CD4-positive, alpha-beta memory T cell (primary cell): ENCODE measurements around the gene YIF1A. TPM values are rescaled to one million over a fixed set of nuclear protein-coding genes. Genes with fewer than 3 reads are reported as not detected.
A peak's percentile ranks its signal among the peaks of the same experiment; 100 is the strongest.

ENCODE experiments used
- CTCF ChIA-PET: fragments of 350-600 bp; sonication (Branson Sonifier 250); formaldehyde crosslinking; loops from one replicate; lab custom pipeline; 2021; ENCODE audit warnings: inconsistent platforms; ENCODE audit not compliant: partially characterized antibody; lab: Charles Lee
- POLR2A ChIA-PET: fragments of 350-600 bp; sonication (Branson Sonifier 250); formaldehyde crosslinking; loops from one replicate; lab custom pipeline; 2021; ENCODE audit not compliant: partially characterized antibody; lab: Charles Lee
- DNase-seq, 5 donors: peaks; one replicate each; pipeline versions ENCODE4 v3.0.0 to v3.0.0-alpha.2; 2020 to 2022; ENCODE audit warnings: mixed read lengths in 1 of 5
- H3K27ac ChIP-seq: one replicate; pipeline ENCODE4 v1.7.0; 2013; ENCODE audit warnings: low read depth, low read length
- H3K27me3 ChIP-seq: 2 replicates; pipeline ENCODE4 v1.7.0; 2013; ENCODE audit warnings: mild to moderate bottlenecking, low read length, moderate library complexity; ENCODE audit not compliant: insufficient read depth
- H3K36me3 ChIP-seq: 2 replicates; pipeline ENCODE4 v1.7.0; 2013; ENCODE audit warnings: mild to moderate bottlenecking, low read length, moderate library complexity; ENCODE audit not compliant: insufficient read depth
- H3K4me1 ChIP-seq: 2 replicates; pipeline ENCODE4 v1.7.0; 2013; ENCODE audit warnings: mild to moderate bottlenecking, low read length, moderate library complexity; ENCODE audit not compliant: insufficient read depth
- H3K4me3 ChIP-seq, 2 donors: one replicate each; pipeline ENCODE4 v1.7.0; 2013; ENCODE audit warnings: low read length in 2 of 2, mild to moderate bottlenecking in 1 of 2
- H3K9me3 ChIP-seq, 2 donors: one replicate each; pipeline ENCODE4 v1.7.0; 2013; ENCODE audit warnings: low read length in 2 of 2, control low read depth in 1 of 2; ENCODE audit not compliant: control insufficient read depth in 1 of 2
- H3K27ac Mint-ChIP-seq, 7 donors: one replicate each; pipeline ENCODE4 v1.8.0; 2020 to 2021; ENCODE audit warnings: mixed read lengths in 7 of 7, mild to moderate bottlenecking in 6 of 7, inconsistent platforms in 3 of 7, moderate library complexity in 3 of 7
- H3K27me3 Mint-ChIP-seq, 2 donors: one replicate each; pipeline ENCODE4 v1.8.0; 2020 to 2021; ENCODE audit warnings: mixed read lengths in 2 of 2
- H3K36me3 Mint-ChIP-seq, 2 donors: one replicate each; pipeline ENCODE4 v1.8.0; 2020 to 2021; ENCODE audit warnings: mixed read lengths in 2 of 2, inconsistent platforms in 1 of 2, mild to moderate bottlenecking in 1 of 2
- H3K4me1 Mint-ChIP-seq, 4 donors: one replicate each; pipeline ENCODE4 v1.8.0; 2020 to 2021; ENCODE audit warnings: mixed read lengths in 4 of 4, mild to moderate bottlenecking in 1 of 4
- H3K4me3 Mint-ChIP-seq, 8 donors: one replicate each; pipeline ENCODE4 v1.8.0; 2020 to 2021; ENCODE audit warnings: mixed read lengths in 8 of 8, mild to moderate bottlenecking in 7 of 8, moderate library complexity in 6 of 8, inconsistent platforms in 3 of 8
- H3K9me3 Mint-ChIP-seq, 8 donors: one replicate each; pipeline ENCODE4 v1.8.0; 2020 to 2021; ENCODE audit warnings: mixed read lengths in 8 of 8, mild to moderate bottlenecking in 5 of 8, inconsistent platforms in 3 of 8, moderate library complexity in 1 of 8
- intact Hi-C: fragments of 100-400 bp; cut with micrococcal nuclease; formaldehyde crosslinking; loops from one replicate; pipeline ENCODE4 v1.15.1; 2023
- polyA plus RNA-seq, 2 donors: library from polyadenylated mRNA; unstranded; fragments of 300-500 nt; fragmentation: Illumina TruSeq; gene quantifications; one replicate each; pipeline ENCODE4 v1.2.3, GENCODE V29; 2021
- total RNA-seq, 2 experiments: library from RNA; stranded (reverse); gene quantifications; one replicate each; pipeline ENCODE4 v1.2.3, GENCODE V29; 2021

YIF1A gene
- total and polyA plus RNA-seq, 4 experiments from 2014 or later = 40.4 to 77.5 (median 49.3) TPM

- no peaks in the 10 kb centered on the region for H3K9me3 ChIP-seq
- Mint-ChIP-seq H3K27ac (peak overlapping the region in 1 of 7 donors; percentile 83), H3K36me3 (peaks cover 0 to 1% of the 10 kb centered on the region in 2 donors), H3K4me1 (peaks cover 14 to 49% (median 29%) of the 10 kb centered on the region in 4 donors), H3K9me3 (no peaks in the 10 kb centered on the region), H3K27me3 (peaks cover 10 to 14% of the 10 kb centered on the region in 2 donors), H3K4me3 (peak overlapping the region in 6 of 8 donors; percentile 9 to 94 (median 60))
- ChIA-PET CTCF (interaction anchor here (1.1 to 6.4 kb wide), 3 partner anchors 9 to 69 kb away, joined by 3 to 29 read pairs (median 5); no protein-coding TSS in a partner anchor), POLR2A (interaction anchor here (0.8 to 5.1 kb wide), 7 partner anchors 9 to 552 kb away, joined by 3 to 53 read pairs (median 4); partner anchors contain the start of genes RAB1B and RCE1)
- intact Hi-C loops = no loop called here
- no peak for DNase-seq
- no peak overlapping the region for H3K27ac ChIP-seq
- H3K36me3 ChIP-seq = no peaks in the 10 kb centered on the region
- peaks cover 39% of the 10 kb centered on the region for H3K4me1 ChIP-seq
- H3K27me3 ChIP-seq = no peaks in the 10 kb centered on the region
- no peak overlapping the region for H3K4me3 ChIP-seq
Observed at GRCh38 chr11:66291303-66291705, 2.4 kb upstream of the YIF1A start.

- intact Hi-C loops = no loop called here
- POLR2A ChIA-PET = interaction anchor here (1.1 to 5.1 kb wide), 3 partner anchors 22 to 62 kb away, joined by 3 to 53 read pairs (median 14); partner anchors contain the start of gene B4GAT1
- H3K4me3 ChIP-seq = no peak overlapping the region
- peak overlapping the region; percentile 4 to 96 (median 92) for H3K4me3 Mint-ChIP-seq
- H3K4me1 Mint-ChIP-seq = peaks cover 16 to 49% (median 29%) of the 10 kb centered on the region in 4 donors
- CTCF ChIA-PET = interaction anchor here (6.4 kb wide), 1 partner anchor 21 kb away, joined by 29 read pairs; no protein-coding TSS in a partner anchor
- no peak for DNase-seq
- no peaks in the 10 kb centered on the region for H3K9me3 Mint-ChIP-seq
- no peaks in the 10 kb centered on the region for H3K36me3 ChIP-seq
- no peaks in the 10 kb centered on the region for H3K9me3 ChIP-seq
- H3K27ac Mint-ChIP-seq = peak overlapping the region in 4 of 7 donors; percentile 9 to 96 (median 50)
- peaks cover 39% of the 10 kb centered on the region for H3K4me1 ChIP-seq
- no peaks in the 10 kb centered on the region for H3K27me3 ChIP-seq
- H3K36me3 Mint-ChIP-seq = peaks cover 0 to 1% of the 10 kb centered on the region in 2 donors
- no peak overlapping the region for H3K27ac ChIP-seq
- peaks cover 10 to 14% of the 10 kb centered on the region in 2 donors for H3K27me3 Mint-ChIP-seq
Observed at GRCh38 chr11:66290330-66290621, 1.3 kb upstream of the YIF1A start.

- Histone ChIP-seq H3K4me3 (peak overlapping the region; percentile 70 to 84), H3K9me3 (no peaks in the 10 kb centered on the region), H3K4me1 (peaks cover 39% of the 10 kb centered on the region), H3K27ac (peak overlapping the region; percentile 88), H3K27me3 (no peaks in the 10 kb centered on the region), H3K36me3 (no peaks in the 10 kb centered on the region)
- POLR2A ChIA-PET = interaction anchor here (0.6 to 13.4 kb wide), 27 partner anchors 11 to 1155 kb away, joined by 3 to 167 read pairs (median 3); partner anchors contain the start of genes B4GAT1, BRMS1, CNIH2 and MALAT1
- CTCF ChIA-PET = interaction anchor here (1.0 to 6.4 kb wide), 3 partner anchors 19 to 22 kb away, joined by 3 to 29 read pairs (median 9); partner anchors contain the start of gene RAB1B
- intact Hi-C loops = loop anchor here (1.0 kb wide), 3 partner anchors 21 to 132 kb away; partner anchors contain the start of genes NPAS4 and RAB1B
- H3K4me3 Mint-ChIP-seq = peak overlapping the region; percentile 83 to 96 (median 92)
- H3K36me3 Mint-ChIP-seq = peaks cover 0 to 1% of the 10 kb centered on the region in 2 donors
- H3K9me3 Mint-ChIP-seq = no peaks in the 10 kb centered on the region
- peaks cover 10 to 14% of the 10 kb centered on the region in 2 donors for H3K27me3 Mint-ChIP-seq
- H3K27ac Mint-ChIP-seq = peak overlapping the region; percentile 83 to 98 (median 96)
- peaks cover 16 to 49% (median 29%) of the 10 kb centered on the region in 4 donors for H3K4me1 Mint-ChIP-seq
- no peak for DNase-seq
Observed at GRCh38 chr11:66289548-66290329, 796 bp upstream of the YIF1A start.

GRCh38 chr11:66287889-66288670, 863 bp downstream of the YIF1A start:
- H3K36me3 Mint-ChIP-seq = peaks cover 0 to 1% of the 10 kb centered on the region in 2 donors
- intact Hi-C loops = no loop called here
- POLR2A ChIA-PET = interaction anchor here (0.7 to 13.4 kb wide), 10 partner anchors 18 to 1153 kb away, joined by 3 to 167 read pairs (median 4); partner anchors contain the start of genes NPAS4, RAB1B and SYVN1
- H3K27ac ChIP-seq = peak overlapping the region; percentile 88
- H3K9me3 Mint-ChIP-seq = no peaks in the 10 kb centered on the region
- H3K27me3 ChIP-seq = no peaks in the 10 kb centered on the region
- CTCF ChIA-PET = interaction anchor here (0.9 to 6.4 kb wide), 5 partner anchors 20 to 100 kb away, joined by 4 to 29 read pairs (median 9); partner anchors contain the start of gene RAB1B
- H3K4me3 ChIP-seq = peak overlapping the region; percentile 70 to 73
- no peak for DNase-seq
- peaks cover 40% of the 10 kb centered on the region for H3K4me1 ChIP-seq
- peaks cover 17 to 52% (median 29%) of the 10 kb centered on the region in 4 donors for H3K4me1 Mint-ChIP-seq
- peak overlapping the region; percentile 87 to 96 (median 92) for H3K4me3 Mint-ChIP-seq
- H3K9me3 ChIP-seq = no peaks in the 10 kb centered on the region
- peak overlapping the region; percentile 79 to 94 (median 89) for H3K27ac Mint-ChIP-seq
- no peaks in the 10 kb centered on the region for H3K36me3 ChIP-seq
- peaks cover 6 to 9% of the 10 kb centered on the region in 2 donors for H3K27me3 Mint-ChIP-seq

- Mint-ChIP-seq H3K36me3 (peaks cover 0 to 1% of the 10 kb centered on the region in 2 donors), H3K4me3 (peak overlapping the region; percentile 62 to 96 (median 90)), H3K4me1 (peaks cover 20 to 53% (median 31%) of the 10 kb centered on the region in 4 donors), H3K27me3 (peaks cover 0 to 3% of the 10 kb centered on the region in 2 donors), H3K27ac (peak overlapping the region in 4 of 7 donors; percentile 22 to 78 (median 64)), H3K9me3 (no peaks in the 10 kb centered on the region)
- CTCF ChIA-PET = interaction anchor here (1.1 to 6.4 kb wide), 5 partner anchors 19 to 66 kb away, joined by 3 to 29 read pairs (median 9); partner anchors contain the start of gene RAB1B
- POLR2A ChIA-PET = interaction anchor here (1.1 to 13.4 kb wide), 3 partner anchors 17 to 29 kb away, joined by 3 to 167 read pairs (median 53); partner anchors contain the start of gene RAB1B
- H3K27ac ChIP-seq = no peak overlapping the region
- H3K4me3 ChIP-seq = no peak overlapping the region
- intact Hi-C loops = no loop called here
- peaks cover 46% of the 10 kb centered on the region for H3K4me1 ChIP-seq
- H3K9me3 ChIP-seq = no peaks in the 10 kb centered on the region
- no peaks in the 10 kb centered on the region for H3K36me3 ChIP-seq
- no peaks in the 10 kb centered on the region for H3K27me3 ChIP-seq
- no peak for DNase-seq
Observed at GRCh38 chr11:66287211-66287888, 1.6 kb downstream of the YIF1A start.

- Histone ChIP-seq H3K4me3 (no peak overlapping the region), H3K9me3 (no peaks in the 10 kb centered on the region), H3K36me3 (no peaks in the 10 kb centered on the region), H3K27me3 (no peaks in the 10 kb centered on the region), H3K4me1 (peaks cover 48% of the 10 kb centered on the region), H3K27ac (no peak overlapping the region)
- Mint-ChIP-seq H3K4me3 (peak overlapping the region in 6 of 8 donors; percentile 1 to 67 (median 54)), H3K4me1 (peaks cover 24 to 60% (median 37%) of the 10 kb centered on the region in 4 donors), H3K27me3 (peaks cover 0 to 3% of the 10 kb centered on the region in 2 donors), H3K36me3 (peaks cover 0 to 1% of the 10 kb centered on the region in 2 donors), H3K27ac (peak overlapping the region in 2 of 7 donors; percentile 17 to 22), H3K9me3 (no peaks in the 10 kb centered on the region)
- intact Hi-C loops = no loop called here
- DNase-seq = no peak
- CTCF ChIA-PET = interaction anchor here (1.1 to 6.4 kb wide), 4 partner anchors 19 to 65 kb away, joined by 3 to 29 read pairs (median 12); partner anchors contain the start of gene RAB1B
- POLR2A ChIA-PET = interaction anchor here (0.6 to 13.4 kb wide), 4 partner anchors 17 to 549 kb away, joined by 3 to 167 read pairs (median 4); partner anchors contain the start of gene RAB1B
Observed at GRCh38 chr11:66286699-66287098, 2.2 kb downstream of the YIF1A start.
